ENCODE data around the gene PPP1R14D.

Gene PPP1R14D

DNA sequence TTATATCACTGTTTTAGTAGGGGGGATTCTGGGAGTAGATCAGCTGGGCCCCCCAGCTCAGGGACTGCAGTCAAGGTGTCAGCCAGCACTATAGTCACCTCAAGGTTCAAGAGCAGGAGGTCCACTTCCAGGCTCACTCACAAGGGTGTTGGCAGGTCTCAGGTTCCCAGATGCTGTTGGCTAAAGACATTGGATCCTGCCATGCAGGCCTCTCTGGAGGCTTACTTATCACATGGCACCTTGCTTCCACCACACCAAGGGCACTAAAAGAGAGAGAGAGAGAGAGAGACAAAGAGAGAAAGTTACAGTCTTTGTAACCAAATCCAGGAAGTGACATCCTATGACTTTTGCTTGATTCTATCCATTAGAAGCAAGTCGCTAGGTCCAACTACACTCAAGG lies 7.5 kb upstream of the PPP1R14D start:
- no peak for TF ChIP-seq CTCF (IDR thresholded peaks at IDR 0.05; ENCODE audit: low read depth, low read length, missing control alignments)
- H3K4me3 ChIP-seq (ENCODE audit: low read depth, low read length) = no peak overlapping the region
- in situ Hi-C loops (cut with HindIII; ENCODE audit: low sequenced_read_pairs) = no loop called here
- no peak for DNase-seq (ENCODE audit: low read depth)

DNA sequence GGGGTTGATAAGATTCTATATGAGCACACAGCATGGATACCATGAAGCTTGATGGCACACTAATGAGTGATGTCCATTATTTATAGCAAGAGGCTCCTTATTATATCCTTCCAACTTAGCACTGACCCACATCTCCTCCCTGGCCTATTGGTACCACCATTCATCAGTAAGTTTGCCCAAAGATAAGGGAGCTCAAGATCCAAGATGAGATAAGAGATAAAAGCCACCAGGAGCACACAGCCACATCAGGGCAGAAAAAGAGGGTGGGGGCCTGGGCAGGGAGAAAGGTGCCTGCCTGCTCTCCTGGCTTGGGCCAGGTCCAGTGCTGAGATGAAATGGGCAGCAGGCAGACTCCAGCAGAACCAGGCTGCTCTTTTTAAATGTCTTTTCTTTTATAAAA lies 4.4 kb upstream of the PPP1R14D start:
- in situ Hi-C loops (cut with HindIII; ENCODE audit: low sequenced_read_pairs) = no loop called here
- no peak overlapping the region for H3K4me3 ChIP-seq (ENCODE audit: low read depth, low read length)
- TF ChIP-seq CTCF (IDR thresholded peaks at IDR 0.05; ENCODE audit: low read depth, low read length, missing control alignments) = no peak
- DNase-seq (ENCODE audit: low read depth) = no peak

DNA sequence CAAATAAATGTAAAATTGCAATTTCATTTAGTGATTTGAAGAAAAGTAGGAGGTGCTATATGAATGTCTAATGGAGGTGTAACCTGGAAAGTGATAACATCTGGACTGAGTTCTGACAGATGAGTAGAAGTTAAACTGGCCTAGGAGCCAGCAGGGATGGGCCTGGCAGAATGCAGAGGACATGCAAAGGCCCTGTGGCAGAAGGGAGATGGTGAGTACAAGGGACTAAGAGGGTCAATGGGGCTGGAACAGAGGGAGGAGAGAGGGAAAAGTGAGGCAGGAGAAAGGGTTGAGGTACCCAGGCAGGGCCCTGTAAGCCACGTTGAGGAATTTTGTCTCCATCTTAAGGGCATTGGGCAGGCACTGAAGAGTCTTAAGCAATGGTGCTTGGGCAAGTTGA lies 3.4 kb upstream of the PPP1R14D start:
- no peak for TF ChIP-seq CTCF (IDR thresholded peaks at IDR 0.05; ENCODE audit: low read depth, low read length, missing control alignments)
- in situ Hi-C loops (cut with HindIII; ENCODE audit: low sequenced_read_pairs) = no loop called here
- H3K4me3 ChIP-seq (ENCODE audit: low read depth, low read length) = no peak overlapping the region
- DNase-seq (ENCODE audit: low read depth) = no peak

GRCh38 chr15:40830884-40831283 lies 2.4 kb upstream of the PPP1R14D start:
- no peak for TF ChIP-seq CTCF (IDR thresholded peaks at IDR 0.05; ENCODE audit: low read depth, low read length, missing control alignments)
- no peak for DNase-seq (ENCODE audit: low read depth)
- in situ Hi-C loops (cut with HindIII; ENCODE audit: low sequenced_read_pairs) = no loop called here
- no peak overlapping the region for H3K4me3 ChIP-seq (ENCODE audit: low read depth, low read length)

GRCh38 chr15:40829115-40829514 lies 607 bp upstream of the PPP1R14D start:
- no peak for DNase-seq (ENCODE audit: low read depth)
- H3K4me3 ChIP-seq (ENCODE audit: low read depth, low read length) = no peak overlapping the region
- in situ Hi-C loops (cut with HindIII; ENCODE audit: low sequenced_read_pairs) = no loop called here
- no peak for TF ChIP-seq CTCF (IDR thresholded peaks at IDR 0.05; ENCODE audit: low read depth, low read length, missing control alignments)

DNA sequence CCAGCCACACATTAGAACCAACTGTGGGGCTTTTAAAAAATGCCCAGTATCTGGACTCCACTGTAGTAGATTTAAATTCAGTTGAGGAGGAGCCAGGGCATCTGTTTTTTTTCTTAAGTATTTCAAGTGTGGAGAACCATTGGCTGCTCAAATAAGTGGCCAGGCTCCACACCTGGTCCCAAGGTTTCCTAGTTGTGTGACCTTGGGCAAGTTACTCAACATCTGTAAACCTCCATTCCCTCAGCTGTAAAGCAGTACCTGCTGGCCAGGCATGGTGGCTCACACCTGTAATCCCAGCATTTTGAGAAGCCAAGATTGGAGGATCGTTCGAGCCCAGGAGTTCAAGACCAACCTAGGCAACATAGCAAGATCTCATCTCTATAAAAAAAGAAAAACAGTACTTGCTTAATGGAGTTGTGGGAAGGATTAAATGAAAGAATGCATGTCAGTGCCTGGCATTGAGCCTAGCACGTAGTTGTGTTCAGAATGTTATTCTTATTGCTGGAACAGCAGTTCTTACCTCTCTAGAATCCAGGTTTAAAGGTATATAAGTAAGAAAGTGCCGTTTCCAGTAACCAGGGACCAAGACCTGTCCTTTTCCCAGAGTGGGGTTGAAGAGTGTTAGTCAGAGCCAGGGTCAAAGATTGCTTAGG lies 2.0 kb downstream of the PPP1R14D start:
- no peak for TF ChIP-seq CTCF (IDR thresholded peaks at IDR 0.05; ENCODE audit: low read depth, low read length, missing control alignments)
- no peak overlapping the region for H3K4me3 ChIP-seq (ENCODE audit: low read depth, low read length)
- in situ Hi-C loops (cut with HindIII; ENCODE audit: low sequenced_read_pairs) = no loop called here
- DNase-seq (ENCODE audit: low read depth) = peak; percentile 46

Data from astrocyte of the cerebellum (primary cell).